HEK293T (cell line): ENCODE measurements around the gene ATP1B1.

Experiments
- CTBP1 ChIP-seq: fragments of 450-650 bp; IDR thresholded peaks from 2 replicates; pipeline ENCODE4 v1.6.1; 2016; ENCODE audit warnings: borderline replicate concordance
- FOXM1 ChIP-seq: fragments of 450-650 bp; IDR thresholded peaks from 2 replicates; pipeline ENCODE4 v1.6.1; 2017; ENCODE audit warnings: mild to moderate bottlenecking, borderline replicate concordance
- SP1 ChIP-seq: fragments of 450-650 bp; IDR thresholded peaks from 2 replicates; pipeline ENCODE4 v1.6.1; 2017
- ZNF384 ChIP-seq: fragments of 450-650 bp; IDR thresholded peaks from 2 replicates; pipeline ENCODE4 v1.6.1; 2016

- TF ChIP-seq CTBP1 (no peak), FOXM1 (no peak), SP1 (no peak), ZNF384 (no peak)
Observed at GRCh38 chr1:169156580-169156979, 50.1 kb downstream of the ATP1B1 start.
